ENCODE data around the gene TAS2R46. TPM values are rescaled to one million over a fixed set of nuclear protein-coding genes. Genes with fewer than 3 reads are reported as not detected.

TAS2R46 gene
- polyA plus RNA-seq, 2 of the 4 experiments (the other 2 are of a cell fraction): 0.32 TPM; not detected in 1

- Histone ChIP-seq H3K4me2 (no peak overlapping the region), H3K27ac (no peak overlapping the region), H3K4me1 (no peaks in the 10 kb centered on the region), H3K4me3 (no peak overlapping the region), H3K9me3 (no peaks in the 10 kb centered on the region)
- no peak for ATAC-seq
- ChIA-PET POLR2A (no interaction called here), CTCF (no interaction called here)
- 48% methylated on average over 4 of the region's 4 CpGs for whole genome bisulfite sequencing (ENCODE audit: missing lambda C conversion rate)
- FAIRE-seq: no peak
- DNase-seq (ENCODE audit: low read depth in 1 of 2, low spot score in 1 of 2): no peak
- TF ChIP-seq POLR2A (IDR thresholded peaks at IDR 0.05; ENCODE audit: low read length) (no peak), ZNF302 (CRISPR knock-in tag; IDR thresholded peaks at IDR 0.05) (no peak), EHMT2 (IDR thresholded peaks at IDR 0.05; ENCODE audit: low read depth) (no peak), KDM5A (IDR thresholded peaks at IDR 0.05) (no peak), MAFK (IDR thresholded peaks at IDR 0.05; ENCODE audit: partially characterized antibody) (no peak), JUNB (IDR thresholded peaks at IDR 0.05) (no peak), RFX5 (IDR thresholded peaks at IDR 0.05) (no peak), CBX2 (IDR thresholded peaks at IDR 0.05; ENCODE audit: borderline replicate concordance, low read depth) (no peak), PBX3 (IDR thresholded peaks at IDR 0.05) (no peak), KDM1A (IDR thresholded peaks at IDR 0.05; ENCODE audit: low read depth) (no peak), NFE2L2 (conservative IDR thresholded peaks at IDR 0.05; ENCODE audit: low read length) (no peak), CHD4 (IDR thresholded peaks at IDR 0.05; ENCODE audit: borderline replicate concordance) (no peak), RNF2 (IDR thresholded peaks at IDR 0.05; ENCODE audit: borderline replicate concordance, low read depth) (no peak), HEYL (CRISPR knock-in tag; IDR thresholded peaks at IDR 0.05) (no peak), RAD21 (conservative IDR thresholded peaks at IDR 0.05 in 1 of 2, IDR thresholded peaks at IDR 0.05 in 1 of 2) (no peak), HDAC2 (IDR thresholded peaks at IDR 0.05) (no peak), HOXA7 (CRISPR knock-in tag; IDR thresholded peaks at IDR 0.05) (no peak)
- TF ChIP-seq, protein P1, sequence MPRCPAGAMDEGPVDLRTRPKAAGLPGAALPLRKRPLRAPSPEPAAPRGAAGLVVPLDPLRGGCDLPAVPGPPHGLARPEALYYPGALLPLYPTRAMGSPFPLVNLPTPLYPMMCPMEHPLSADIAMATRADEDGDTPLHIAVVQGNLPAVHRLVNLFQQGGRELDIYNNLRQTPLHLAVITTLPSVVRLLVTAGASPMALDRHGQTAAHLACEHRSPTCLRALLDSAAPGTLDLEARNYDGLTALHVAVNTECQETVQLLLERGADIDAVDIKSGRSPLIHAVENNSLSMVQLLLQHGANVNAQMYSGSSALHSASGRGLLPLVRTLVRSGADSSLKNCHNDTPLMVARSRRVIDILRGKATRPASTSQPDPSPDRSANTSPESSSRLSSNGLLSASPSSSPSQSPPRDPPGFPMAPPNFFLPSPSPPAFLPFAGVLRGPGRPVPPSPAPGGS (IDR thresholded peaks at IDR 0.05): no peak
These were observed 9.3 kb upstream of the TAS2R46 start for GRCh38 chr12:11071414-11071813.

- ATAC-seq (no peak), DNase-seq (ENCODE audit: low read depth in 1 of 2, low spot score in 1 of 2) (no peak), FAIRE-seq (no peak)
- 0% methylated on average over 1 of the region's 1 CpG for WGBS (ENCODE audit: missing lambda C conversion rate)
- ChIA-PET CTCF (no interaction called here), POLR2A (no interaction called here)
- Histone ChIP-seq H3K9me3 (no peaks in the 10 kb centered on the region), H3K27ac (no peak overlapping the region), H3K4me1 (no peaks in the 10 kb centered on the region), H3K4me3 (no peak overlapping the region), H3K4me2 (no peak overlapping the region)
- no peak for TF ChIP-seq EHMT2 (IDR thresholded peaks at IDR 0.05; ENCODE audit: low read depth)
- TF ChIP-seq RAD21 (conservative IDR thresholded peaks at IDR 0.05 in 1 of 2, IDR thresholded peaks at IDR 0.05 in 1 of 2): no peak
- TF ChIP-seq EP300 (IDR thresholded peaks at IDR 0.05): no peak
- TF ChIP-seq POLR2AphosphoS2 (conservative IDR thresholded peaks at IDR 0.05; ENCODE audit: low read length): no peak
- no peak for TF ChIP-seq FOXS1 (CRISPR knock-in tag; IDR thresholded peaks at IDR 0.05)
- TF ChIP-seq MYC (IDR thresholded peaks at IDR 0.05; ENCODE audit: borderline replicate concordance, low read length): no peak
- no peak for TF ChIP-seq PHF8 (IDR thresholded peaks at IDR 0.05; ENCODE audit: borderline replicate concordance, low read depth)
- TF ChIP-seq ZSCAN20 (CRISPR knock-in tag; IDR thresholded peaks at IDR 0.05): no peak
These were observed 8.9 kb upstream of the TAS2R46 start for GRCh38 chr12:11070999-11071398.

DNA sequence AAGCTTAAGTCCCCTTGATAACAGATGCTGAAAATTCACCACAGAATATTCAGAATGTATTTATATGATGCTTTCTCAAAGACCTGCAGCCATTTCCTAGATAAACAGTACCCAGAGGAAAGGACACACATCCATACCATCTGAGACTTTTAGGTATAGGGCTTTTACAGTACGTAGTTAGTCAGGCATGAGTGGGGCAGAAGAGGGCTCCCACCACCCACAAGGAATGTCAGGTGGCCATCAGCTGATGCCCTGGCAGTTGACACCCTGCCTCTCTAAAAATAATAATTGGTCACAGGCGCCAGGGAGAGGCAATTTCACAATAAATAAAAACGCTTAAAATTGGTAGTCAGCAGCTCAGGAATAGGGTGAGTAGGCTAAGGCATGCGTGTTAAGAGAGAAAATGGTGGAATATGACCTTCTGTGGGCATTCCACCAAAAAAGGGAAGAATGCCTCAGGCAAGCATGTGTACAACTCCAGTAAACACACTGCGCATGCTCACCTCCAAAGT, 7.8 kb upstream of the TAS2R46 start:
- ChIA-PET CTCF (no interaction called here), POLR2A (no interaction called here)
- no peak overlapping the region for H3K27ac ChIP-seq
- no peak overlapping the region for H3K4me3 ChIP-seq
- no peak overlapping the region for H3K4me2 ChIP-seq
- FAIRE-seq (no peak), ATAC-seq (no peak), DNase-seq (ENCODE audit: low read depth in 1 of 2, low spot score in 1 of 2) (no peak)
- no peaks in the 10 kb centered on the region for H3K4me1 ChIP-seq
- 74% methylated on average over 5 of the region's 5 CpGs for WGBS (ENCODE audit: missing lambda C conversion rate)
- no peaks in the 10 kb centered on the region for H3K9me3 ChIP-seq
- TF ChIP-seq, protein P2, sequence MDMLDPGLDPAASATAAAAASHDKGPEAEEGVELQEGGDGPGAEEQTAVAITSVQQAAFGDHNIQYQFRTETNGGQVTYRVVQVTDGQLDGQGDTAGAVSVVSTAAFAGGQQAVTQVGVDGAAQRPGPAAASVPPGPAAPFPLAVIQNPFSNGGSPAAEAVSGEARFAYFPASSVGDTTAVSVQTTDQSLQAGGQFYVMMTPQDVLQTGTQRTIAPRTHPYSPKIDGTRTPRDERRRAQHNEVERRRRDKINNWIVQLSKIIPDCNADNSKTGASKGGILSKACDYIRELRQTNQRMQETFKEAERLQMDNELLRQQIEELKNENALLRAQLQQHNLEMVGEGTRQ (IDR thresholded peaks at IDR 0.05): no peak
- TF ChIP-seq FOXS1 (CRISPR knock-in tag; IDR thresholded peaks at IDR 0.05): no peak
- TF ChIP-seq EP300 (IDR thresholded peaks at IDR 0.05): no peak
- TF ChIP-seq ZC3H11A (IDR thresholded peaks at IDR 0.05): no peak
- no peak for TF ChIP-seq FOSL2 (IDR thresholded peaks at IDR 0.05)
- no peak for TF ChIP-seq FOSL2 (CRISPR knock-in tag; IDR thresholded peaks at IDR 0.05)
- TF ChIP-seq TP53 (CRISPR knock-in tag; IDR thresholded peaks at IDR 0.05): no peak
- TF ChIP-seq CHD2 (IDR thresholded peaks at IDR 0.05; ENCODE audit: low read length, partially characterized antibody): no peak
- TF ChIP-seq PHF8 (IDR thresholded peaks at IDR 0.05; ENCODE audit: borderline replicate concordance, low read depth): no peak
- no peak for TF ChIP-seq HMGXB4 (CRISPR knock-in tag; IDR thresholded peaks at IDR 0.05; ENCODE audit: borderline replicate concordance)
- TF ChIP-seq RCOR1 (IDR thresholded peaks at IDR 0.05; ENCODE audit: low read depth, low read length): no peak
- no peak for TF ChIP-seq NFE2L2 (conservative IDR thresholded peaks at IDR 0.05; ENCODE audit: low read length)
- no peak for TF ChIP-seq NPAS2 (CRISPR knock-in tag; IDR thresholded peaks at IDR 0.05; ENCODE audit: borderline replicate concordance)
- no peak for TF ChIP-seq JUN (IDR thresholded peaks at IDR 0.05)
